DND-41 (cell line): ENCODE results near the gene MAIP1.

Experiments
- EZH2 ChIP-seq: IDR thresholded peaks from 3 replicates; pipeline ENCODE4 v1.6.1; 2012; ENCODE audit warnings: borderline replicate concordance, low read depth, mild to moderate bottlenecking, moderate library complexity, low read length, inconsistent platforms; ENCODE audit not compliant: severe bottlenecking
- TF ChIP-seq, protein P1 (sequence below): IDR thresholded peaks from 2 replicates; pipeline ENCODE4 v1.5.1; 2012; ENCODE audit warnings: borderline replicate concordance, low read length, moderate library complexity, mild to moderate bottlenecking; ENCODE audit not compliant: poor library complexity, severe bottlenecking; ENCODE audit errors: extremely low read depth

DNA sequence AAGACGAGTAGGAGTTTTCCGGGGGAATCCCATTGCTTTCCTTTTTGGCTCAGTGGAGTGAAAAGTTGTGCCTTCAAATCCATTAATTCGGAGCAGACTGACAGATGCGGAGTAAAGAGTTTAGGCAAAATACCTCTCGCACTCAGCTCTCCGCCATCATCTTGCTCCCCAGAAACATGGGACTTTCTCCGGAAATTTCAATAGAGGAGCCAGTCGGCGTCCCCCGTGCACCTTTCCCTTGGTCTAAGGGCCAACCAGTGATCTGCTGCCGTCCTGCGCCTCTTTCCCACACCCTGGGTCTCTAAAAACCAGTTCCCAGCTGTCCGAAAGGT lies 409 bp upstream of the MAIP1 start:
- TF ChIP-seq, protein P1, sequence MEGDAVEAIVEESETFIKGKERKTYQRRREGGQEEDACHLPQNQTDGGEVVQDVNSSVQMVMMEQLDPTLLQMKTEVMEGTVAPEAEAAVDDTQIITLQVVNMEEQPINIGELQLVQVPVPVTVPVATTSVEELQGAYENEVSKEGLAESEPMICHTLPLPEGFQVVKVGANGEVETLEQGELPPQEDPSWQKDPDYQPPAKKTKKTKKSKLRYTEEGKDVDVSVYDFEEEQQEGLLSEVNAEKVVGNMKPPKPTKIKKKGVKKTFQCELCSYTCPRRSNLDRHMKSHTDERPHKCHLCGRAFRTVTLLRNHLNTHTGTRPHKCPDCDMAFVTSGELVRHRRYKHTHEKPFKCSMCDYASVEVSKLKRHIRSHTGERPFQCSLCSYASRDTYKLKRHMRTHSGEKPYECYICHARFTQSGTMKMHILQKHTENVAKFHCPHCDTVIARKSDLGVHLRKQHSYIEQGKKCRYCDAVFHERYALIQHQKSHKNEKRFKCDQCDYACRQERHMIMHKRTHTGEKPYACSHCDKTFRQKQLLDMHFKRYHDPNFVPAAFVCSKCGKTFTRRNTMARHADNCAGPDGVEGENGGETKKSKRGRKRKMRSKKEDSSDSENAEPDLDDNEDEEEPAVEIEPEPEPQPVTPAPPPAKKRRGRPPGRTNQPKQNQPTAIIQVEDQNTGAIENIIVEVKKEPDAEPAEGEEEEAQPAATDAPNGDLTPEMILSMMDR = no peak
- no peak for TF ChIP-seq EZH2
